ENCODE measurements around the gene ALX3.
"Not testable (repeated sequence)": the region's sequence is repeated elsewhere in the genome, so short reads cannot be mapped to it uniquely, and the experiment has no call there.

ALX3 gene

DNA sequence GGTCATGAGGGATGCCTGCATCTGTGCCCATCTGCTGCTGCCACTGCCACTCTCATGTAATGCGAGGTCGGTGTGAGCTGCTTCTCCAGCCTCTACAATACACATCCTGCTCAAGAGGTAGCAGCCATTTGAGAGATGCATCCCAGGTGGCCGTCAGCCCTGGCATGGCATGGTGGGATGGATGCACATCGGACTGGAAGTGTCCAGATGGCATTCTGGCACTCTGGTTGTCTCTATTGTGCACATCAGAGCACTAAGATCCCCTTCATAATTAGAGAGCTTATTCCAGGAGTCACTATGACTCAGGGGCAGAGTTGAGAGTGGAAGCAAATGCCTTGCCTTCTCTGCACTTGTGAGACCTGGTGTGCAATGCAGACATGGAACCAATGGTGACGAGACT lies 32.2 kb downstream of the ALX3 start:
- no peak for DNase-seq

- no peak for DNase-seq
Measured at GRCh38 chr1:110035236-110035752, 35.2 kb downstream of the ALX3 start.

DNA sequence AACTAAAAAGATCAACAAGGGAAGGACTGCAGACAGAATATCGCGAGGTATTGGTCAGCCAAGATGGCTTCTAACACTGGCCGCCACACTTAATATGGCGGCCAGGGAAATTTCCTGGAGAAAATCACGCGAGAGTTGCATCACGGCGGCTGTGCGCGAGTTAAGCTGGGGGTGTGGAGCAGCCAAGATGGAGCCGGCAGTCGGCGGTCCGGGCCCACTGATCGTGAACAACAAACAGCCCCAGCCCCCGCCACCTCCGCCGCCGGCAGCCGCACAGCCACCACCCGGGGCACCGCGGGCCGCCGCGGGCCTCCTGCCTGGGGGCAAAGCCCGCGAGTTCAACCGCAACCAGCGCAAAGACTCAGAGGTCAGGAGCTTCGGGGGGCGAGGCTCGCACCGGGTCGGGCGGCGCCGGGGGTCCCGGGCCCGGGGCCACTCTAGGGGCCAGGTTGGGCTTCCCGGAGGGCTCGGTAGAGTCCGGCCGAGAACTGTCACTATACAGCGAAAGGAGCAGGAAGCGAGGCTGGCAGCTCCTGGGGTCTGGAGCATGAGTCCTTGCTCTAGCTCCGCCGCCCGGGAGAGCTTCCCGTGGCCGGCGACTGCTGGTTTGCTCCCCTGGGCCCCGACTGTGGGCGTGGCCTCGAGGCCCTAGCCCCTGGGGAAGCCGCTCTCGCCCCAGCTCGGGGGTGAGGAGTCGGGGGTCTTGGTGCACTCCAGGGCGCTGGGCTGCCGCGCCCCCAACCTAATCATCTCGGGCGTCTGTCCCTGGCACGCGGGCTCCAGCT lies 35.8 kb downstream of the ALX3 start, which contains the start of gene STRIP1:
STRIP1 (plus strand) TSS at position 174 of the 785 bp plus-strand sequence; CDS start at position 188, 14 bp downstream.
- peak; percentile 85 for DNase-seq

DNA sequence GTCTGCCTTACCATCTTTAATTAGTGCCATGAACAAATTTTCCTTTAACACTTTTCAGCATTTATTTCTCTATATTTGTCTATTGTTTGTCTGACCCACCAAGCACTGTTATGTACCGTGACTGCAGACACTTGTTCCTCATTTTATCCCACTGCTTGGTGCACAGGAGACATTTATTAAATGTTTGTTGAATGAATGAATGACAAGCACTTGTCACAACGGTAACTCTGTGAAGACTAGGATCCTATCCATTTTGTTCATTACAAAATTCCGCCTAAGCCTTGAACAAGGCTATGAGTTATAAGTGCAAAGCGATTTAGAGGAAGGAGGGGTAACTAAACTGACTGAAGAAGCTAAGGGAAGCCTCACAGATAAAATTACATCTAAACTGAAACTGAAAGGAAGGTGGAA lies 36.4 kb downstream of the ALX3 start:
- no peak for DNase-seq

DNA sequence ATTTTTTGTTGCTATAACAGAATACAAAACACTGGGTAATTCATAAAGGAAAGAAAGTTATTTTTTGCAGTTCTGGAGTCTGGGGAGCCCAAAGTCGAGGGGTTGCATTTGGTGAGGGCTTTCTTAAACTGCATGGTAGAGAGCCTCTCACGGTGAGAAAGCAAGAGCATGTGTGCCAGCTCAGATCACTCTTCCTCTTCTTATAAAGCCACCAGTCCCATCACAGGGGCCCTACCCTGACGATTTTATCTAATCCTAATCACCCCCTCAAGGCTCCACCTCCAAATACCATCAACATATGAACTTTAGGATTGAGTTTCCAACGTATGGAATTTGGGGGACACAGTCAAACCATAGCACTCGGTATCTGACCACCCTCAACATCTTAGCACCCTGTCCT lies 37.1 kb downstream of the ALX3 start:
- no peak for DNase-seq

- DNase-seq, result no peak
Measured at GRCh38 chr1:110032327-110032726, 38.1 kb downstream of the ALX3 start.

GRCh38 chr1:110030687-110031086 lies 39.8 kb downstream of the ALX3 start:
- not testable (repeated sequence) for DNase-seq

DNA sequence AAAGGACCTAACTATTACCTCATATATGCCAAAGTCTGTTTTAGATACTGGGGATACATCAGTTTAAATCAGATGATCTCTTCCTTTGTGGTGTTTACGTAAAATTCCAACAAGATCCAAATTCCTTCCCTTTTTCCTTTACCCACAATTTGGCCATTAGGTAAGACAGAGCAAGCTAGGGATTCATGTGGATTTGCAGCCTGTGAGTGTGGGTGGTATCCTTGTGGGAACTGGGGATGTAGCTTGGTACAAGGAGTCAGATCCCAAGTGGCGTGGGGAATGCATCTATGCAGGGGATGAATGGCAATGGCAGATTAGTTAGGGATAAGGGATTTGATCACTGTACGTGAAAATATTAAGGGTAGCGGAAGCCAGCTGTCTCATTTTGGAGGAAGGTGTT lies 45.9 kb downstream of the ALX3 start:
- DNase-seq, result no peak

DNA sequence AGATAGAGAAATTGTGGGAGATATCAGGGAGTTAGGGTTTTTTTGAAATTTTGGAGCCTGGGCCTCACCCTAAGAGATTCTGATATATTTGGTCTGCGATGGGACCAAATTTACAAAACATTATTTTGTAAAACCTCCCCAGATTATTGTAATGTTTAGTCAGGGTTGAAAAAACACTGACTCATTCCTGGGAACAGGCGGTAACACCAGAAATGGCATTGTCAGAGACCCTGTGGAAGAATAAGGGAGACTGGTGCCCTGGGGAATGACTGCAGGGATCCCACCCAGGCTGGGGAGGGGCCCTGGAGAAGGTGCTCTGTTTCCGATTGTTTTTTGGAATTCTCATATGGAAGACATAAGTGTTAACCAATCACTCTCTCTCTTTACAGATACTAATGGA lies 49.2 kb downstream of the ALX3 start:
- no peak for DNase-seq

DNA sequence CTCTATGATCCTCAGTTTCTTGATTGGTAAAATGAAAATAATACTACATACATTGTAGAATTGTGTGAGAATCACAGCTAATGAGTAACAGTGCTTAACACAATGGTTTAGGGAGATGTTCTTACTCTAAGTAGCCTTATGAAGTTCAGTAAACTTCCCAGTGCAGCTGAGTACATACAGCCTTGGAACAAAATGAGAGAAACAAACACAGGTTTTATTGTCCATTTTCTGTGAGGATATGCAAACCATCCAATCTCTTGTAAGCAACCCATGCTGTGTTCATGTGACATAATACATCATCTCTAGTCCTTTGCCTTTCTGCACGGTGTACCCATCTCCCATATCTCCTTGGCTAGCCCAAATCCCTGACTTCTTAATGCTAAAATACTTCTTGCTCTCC lies 50.7 kb downstream of the ALX3 start:
- DNase-seq, result no peak

- no peak for DNase-seq
Measured at GRCh38 chr1:110018396-110018795, 52.1 kb downstream of the ALX3 start.

- DNase-seq, result no peak
Measured at GRCh38 chr1:110017792-110018191, 52.7 kb downstream of the ALX3 start.

DNA sequence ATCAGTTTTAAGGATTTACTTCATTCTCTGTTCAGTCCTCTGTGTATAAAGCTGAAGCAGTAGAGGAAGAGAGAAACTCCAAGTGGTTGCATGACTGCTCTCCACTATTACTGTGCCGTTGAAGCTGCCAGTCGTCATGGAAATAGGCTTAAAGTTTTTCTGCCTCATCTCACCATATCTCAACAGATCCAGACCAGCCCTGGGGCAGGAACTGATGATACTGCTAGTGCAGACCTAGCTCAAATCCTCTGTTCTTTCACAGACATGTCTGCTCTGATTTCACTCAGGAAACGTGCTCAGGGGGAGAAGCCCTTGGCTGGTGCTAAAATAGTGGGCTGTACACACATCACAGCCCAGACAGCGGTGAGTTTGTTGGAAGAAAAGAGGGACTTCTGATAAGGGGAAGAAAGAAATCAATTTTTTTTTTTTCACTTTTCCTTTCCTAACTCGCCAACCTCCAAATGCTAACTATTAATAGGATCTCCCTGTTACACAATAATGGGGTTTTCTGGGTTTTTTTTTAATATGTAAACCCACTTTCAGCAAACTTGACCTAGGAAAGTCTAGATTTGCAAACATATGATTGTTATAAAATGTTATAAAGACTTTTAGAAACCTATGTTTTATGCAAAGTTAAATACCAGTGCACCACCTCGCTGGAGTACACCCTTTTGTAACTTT lies 58.2 kb downstream of the ALX3 start:
- DNase-seq, result no peak

DNA sequence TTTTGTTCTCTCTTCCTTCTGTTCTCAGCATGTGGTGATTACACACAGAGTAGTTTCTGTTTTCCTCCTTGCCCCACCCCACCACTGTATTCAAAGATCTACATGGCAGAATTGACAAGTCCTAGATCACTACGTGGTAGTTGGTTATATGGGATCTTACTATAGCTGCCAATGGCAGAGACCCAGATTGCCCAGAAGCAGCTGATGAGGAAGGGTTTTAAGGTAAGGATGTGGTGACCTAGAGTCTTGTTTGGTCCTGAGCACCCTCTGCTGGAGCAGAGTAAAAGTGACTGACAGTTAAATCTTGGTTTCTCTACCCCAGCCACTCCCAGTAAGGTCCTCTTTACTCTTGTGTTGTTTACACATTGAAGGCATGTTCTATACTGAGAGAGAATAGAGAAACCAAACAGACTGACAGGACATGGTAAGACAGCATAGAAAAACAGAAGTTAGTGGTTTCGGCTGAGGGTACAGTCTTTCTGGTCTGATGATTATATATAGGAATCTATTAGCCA lies 58.9 kb downstream of the ALX3 start:
- no peak for DNase-seq

Measured in effector CD8-positive, alpha-beta T cell (primary cell).